IMR-90 (cell line): Measurements from ENCODE around the gene PSME2.

Source experiments
- BHLHE40 ChIP-seq: fragments of 150-350 bp; IDR thresholded peaks from 2 replicates; pipeline ENCODE4 v1.6.1; 2016; ENCODE audit warnings: mild to moderate bottlenecking, low read depth, low read length
- CHD1 ChIP-seq: IDR thresholded peaks from 2 replicates; pipeline ENCODE4 v1.6.1; 2012; ENCODE audit warnings: low read depth, low read length, improper control_type of control experiment
- CTCF ChIP-seq: conservative IDR thresholded peaks from 2 replicates; pipeline ENCODE4 v1.5.1; 2012; ENCODE audit warnings: mild to moderate bottlenecking, low read depth, low read length, improper control_type of control experiment
- ELK1 ChIP-seq: fragments of 150-350 bp; IDR thresholded peaks from 2 replicates; pipeline ENCODE4 v1.6.1; 2016; ENCODE audit warnings: low read depth, mild to moderate bottlenecking, low read length, moderate library complexity, borderline replicate concordance
- FOS ChIP-seq: fragments of 150-350 bp; IDR thresholded peaks from 2 replicates; pipeline ENCODE4 v1.6.1; 2016; ENCODE audit warnings: low read depth, low read length
- MAFK ChIP-seq: IDR thresholded peaks from 2 replicates; pipeline ENCODE4 v1.6.1; 2012; ENCODE audit warnings: low read depth, low read length, improper control_type of control experiment
- NFE2L2 ChIP-seq: fragments of 150-350 bp; IDR thresholded peaks from 2 replicates; pipeline ENCODE4 v1.6.1; 2016; ENCODE audit warnings: low read depth, mild to moderate bottlenecking, low read length
- POLR2A ChIP-seq: IDR thresholded peaks from 2 replicates; pipeline ENCODE4 v1.6.1; 2012; ENCODE audit warnings: mild to moderate bottlenecking, low read depth, low read length
- RAD21 ChIP-seq: IDR thresholded peaks from 2 replicates; pipeline ENCODE4 v1.6.1; 2012; ENCODE audit warnings: low read length, improper control_type of control experiment
- RFX5 ChIP-seq: IDR thresholded peaks from 2 replicates; pipeline ENCODE4 v1.8.0; 2012; ENCODE audit warnings: low read depth, mild to moderate bottlenecking, low read length, moderate library complexity
- SMC3 ChIP-seq: fragments of 150-350 bp; IDR thresholded peaks from 2 replicates; pipeline ENCODE4 v1.6.1; 2016; ENCODE audit warnings: low read depth, mild to moderate bottlenecking, antibody characterized with exemption, low read length, moderate library complexity

GRCh38 chr14:24121210-24121609 lies 25.2 kb downstream of the PSME2 start:
- TF ChIP-seq CTCF = no peak
- TF ChIP-seq BHLHE40 = no peak
- no peak for TF ChIP-seq MAFK
- TF ChIP-seq POLR2A = no peak
- TF ChIP-seq FOS = no peak
- no peak for TF ChIP-seq RAD21
- no peak for TF ChIP-seq RFX5
- TF ChIP-seq ELK1 = no peak
- TF ChIP-seq SMC3 = no peak
- no peak for TF ChIP-seq CHD1
- no peak for TF ChIP-seq NFE2L2
